ENCODE data around the gene DNM2. TPM values are rescaled to one million over a fixed set of nuclear protein-coding genes. Genes with fewer than 3 reads are reported as not detected.
A peak's percentile ranks its signal among the peaks of the same experiment; 100 is the strongest.

DNM2 gene
- total and polyA plus RNA-seq, 10 of the 15 experiments (the other 5 are each of a cell fraction or from before 2014, with no cell fraction given): 1.2 to 146 (median 68.9) TPM

DNA sequence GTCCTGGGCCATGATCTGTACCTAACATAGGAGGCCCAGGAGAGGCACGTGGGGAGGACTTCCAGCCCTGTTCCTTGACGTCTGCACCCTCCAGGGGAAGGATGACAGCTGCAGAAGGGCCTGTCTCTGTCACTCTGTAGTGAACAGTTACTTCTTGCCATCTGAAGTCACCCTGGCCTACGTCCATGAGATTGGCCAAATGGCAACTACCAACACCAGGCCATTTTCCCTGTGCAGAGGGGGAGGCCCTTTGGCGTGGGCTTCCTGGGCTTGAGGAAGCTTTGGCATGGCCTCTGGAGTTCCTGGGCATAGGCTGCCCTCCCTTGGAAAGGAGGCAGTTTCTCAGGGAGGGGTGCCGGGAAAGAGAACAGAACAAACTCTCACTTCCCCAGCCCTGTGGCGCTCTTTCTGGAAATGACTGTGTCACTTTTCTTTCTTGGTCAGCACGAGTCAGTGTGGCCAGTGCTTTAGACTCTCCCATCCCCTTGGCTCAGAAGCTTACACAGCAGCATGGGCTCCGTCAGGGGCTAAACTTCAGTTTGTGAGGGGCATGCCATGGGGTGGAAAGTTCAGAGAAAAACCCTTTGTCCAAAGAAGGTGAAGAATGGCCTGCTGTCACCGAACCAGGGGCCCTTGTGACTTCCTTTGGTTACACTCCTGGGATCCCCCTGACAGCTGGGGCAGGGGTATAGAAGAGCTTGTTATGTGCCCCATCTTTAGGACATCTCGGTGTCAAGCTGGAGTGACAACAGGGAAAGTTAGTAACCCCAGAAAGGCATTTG is 158.8 kb downstream of the DNM2 start (continued):
- TF ChIP-seq CHD2 (IDR thresholded peaks at IDR 0.05; ENCODE audit: borderline replicate concordance, low read depth, low read length): peak; percentile 35; the same call in 1 of the 2 replicates
- TF ChIP-seq STAT1 (conservative IDR thresholded peaks at IDR 0.05): no peak
- TF ChIP-seq USF1 (IDR thresholded peaks at IDR 0.05; ENCODE audit: borderline replicate concordance, extremely low read length, insufficient read depth, low read depth, low read length): peak; percentile 55
- no peak for TF ChIP-seq NFXL1 (IDR thresholded peaks at IDR 0.05; ENCODE audit: borderline replicate concordance)
- TF ChIP-seq MYC (IDR thresholded peaks at IDR 0.05; ENCODE audit: insufficient read depth, insufficient read length, insufficient replicate concordance, low read length, severe bottlenecking): peak; percentile 42
- peak; percentile 54; the same call in 1 of the 2 replicates for TF ChIP-seq PRDM15 (CRISPR knock-in tag; IDR thresholded peaks at IDR 0.05)
- TF ChIP-seq CUX1 (IDR thresholded peaks at IDR 0.05; ENCODE audit: insufficient replicate concordance, low read depth, low read length): no peak
- no peak for TF ChIP-seq SMC3 (IDR thresholded peaks at IDR 0.05; ENCODE audit: borderline replicate concordance, low read length)
- no peak for TF ChIP-seq NRF1 (conservative IDR thresholded peaks at IDR 0.05; ENCODE audit: low read depth, low read length)
- TF ChIP-seq KDM1A (IDR thresholded peaks at IDR 0.05; ENCODE audit: borderline replicate concordance): no peak
- no peak for TF ChIP-seq ATF3 (IDR thresholded peaks at IDR 0.05; ENCODE audit: borderline replicate concordance, extremely low read depth, low read depth, low read length)
- peak; percentile 67 for TF ChIP-seq CREB1 (IDR thresholded peaks at IDR 0.05; ENCODE audit: low read depth)
- no peak for TF ChIP-seq ESRRA (IDR thresholded peaks at IDR 0.05; ENCODE audit: low read length)
- TF ChIP-seq ASH2L (IDR thresholded peaks at IDR 0.05; ENCODE audit: borderline replicate concordance, low read depth): no peak; the same call in 1 of the 2 replicates
- no peak for TF ChIP-seq NFYB (IDR thresholded peaks at IDR 0.05; ENCODE audit: insufficient read depth, low read depth, low read length)
- TF ChIP-seq IKZF1 (conservative IDR thresholded peaks at IDR 0.05): peak; percentile 99
- peak in 1 of 2 experiments; percentile 35; a peak in 2 of 4 replicates for TF ChIP-seq SRF (IDR thresholded peaks at IDR 0.05; ENCODE audit: low read depth in 2 of 2, low read length in 2 of 2)
- TF ChIP-seq IKZF2 (IDR thresholded peaks at IDR 0.05): peak; percentile 98 to 99
